Activated naive CD8-positive, alpha-beta T cell treated with anti-CD3 and anti-CD28 coated beads, Interleukin-2, amount 50 U/mL, for 24 hours (primary cell): Measurements from ENCODE around the gene QPCT.

Experiments
- ATAC-seq: fragments of 150-1000 bp; cut with Tn5 transposase; one replicate; pipeline ENCODE4 v1.10.0; 2021
- DNase-seq: peaks from one replicate; pipeline ENCODE4 v3.0.0; 2021
- H3K27ac Mint-ChIP-seq: one replicate; pipeline ENCODE4 v1.8.0; 2021; ENCODE audit warnings: mild to moderate bottlenecking, mixed read lengths
- H3K27me3 Mint-ChIP-seq: one replicate; pipeline ENCODE4 v1.8.0; 2021; ENCODE audit warnings: mixed read lengths
- H3K36me3 Mint-ChIP-seq: one replicate; pipeline ENCODE4 v1.8.0; 2021; ENCODE audit warnings: low read depth, mixed read lengths
- H3K4me1 Mint-ChIP-seq: one replicate; pipeline ENCODE4 v1.8.0; 2021; ENCODE audit warnings: mixed read lengths
- H3K4me3 Mint-ChIP-seq: one replicate; pipeline ENCODE4 v1.8.0; 2021; ENCODE audit warnings: mild to moderate bottlenecking, moderate library complexity, mixed read lengths
- H3K9me3 Mint-ChIP-seq: one replicate; pipeline ENCODE4 v1.8.0; 2021; ENCODE audit warnings: mixed read lengths

QPCT gene

GRCh38 chr2:37319754-37320609 is 24.4 kb upstream of the QPCT start:
- H3K36me3 Mint-ChIP-seq: peaks cover 51% of the 10 kb centered on the region
- H3K27ac Mint-ChIP-seq: no peak overlapping the region
- H3K9me3 Mint-ChIP-seq: no peaks in the 10 kb centered on the region
- no peak overlapping the region for H3K4me3 Mint-ChIP-seq
- no peaks in the 10 kb centered on the region for H3K27me3 Mint-ChIP-seq
- DNase-seq (no peak), ATAC-seq (no peak)
- peaks cover 73% of the 10 kb centered on the region for H3K4me1 Mint-ChIP-seq

- no peak for DNase-seq
- Mint-ChIP-seq H3K36me3 (peaks cover 40% of the 10 kb centered on the region), H3K27ac (no peak overlapping the region), H3K4me1 (peaks cover 70% of the 10 kb centered on the region), H3K4me3 (peak overlapping the region; percentile 44), H3K9me3 (no peaks in the 10 kb centered on the region), H3K27me3 (peaks cover 5% of the 10 kb centered on the region)
- no peak for ATAC-seq
Measured at GRCh38 chr2:37321029-37321682, 23.3 kb upstream of the QPCT start.

GRCh38 chr2:37322368-37322767 is 22.1 kb upstream of the QPCT start:
- Mint-ChIP-seq H3K27ac (peak overlapping the region; percentile 63), H3K9me3 (no peaks in the 10 kb centered on the region), H3K4me1 (peaks cover 66% of the 10 kb centered on the region), H3K4me3 (peak overlapping the region; percentile 98), H3K36me3 (peaks cover 33% of the 10 kb centered on the region), H3K27me3 (peaks cover 13% of the 10 kb centered on the region)
- DNase-seq: no peak
- peak; percentile 34 for ATAC-seq

GRCh38 chr2:37323176-37323780 is 21.2 kb upstream of the QPCT start:
- Mint-ChIP-seq H3K36me3 (peaks cover 28% of the 10 kb centered on the region), H3K4me3 (peak overlapping the region; percentile 98), H3K27me3 (peaks cover 19% of the 10 kb centered on the region), H3K4me1 (peaks cover 57% of the 10 kb centered on the region), H3K9me3 (no peaks in the 10 kb centered on the region), H3K27ac (peak overlapping the region; percentile 96)
- no peak for ATAC-seq
- DNase-seq: no peak

GRCh38 chr2:37323781-37324535 is 20.5 kb upstream of the QPCT start:
- H3K27me3 Mint-ChIP-seq: peaks cover 19% of the 10 kb centered on the region
- peak overlapping the region; percentile 96 for H3K27ac Mint-ChIP-seq
- H3K4me3 Mint-ChIP-seq: peak overlapping the region; percentile 98
- no peaks in the 10 kb centered on the region for H3K9me3 Mint-ChIP-seq
- H3K36me3 Mint-ChIP-seq: peaks cover 25% of the 10 kb centered on the region
- H3K4me1 Mint-ChIP-seq: peaks cover 50% of the 10 kb centered on the region
- ATAC-seq (peak; percentile 48), DNase-seq (peak; percentile 37)

- no peak for ATAC-seq
- Mint-ChIP-seq H3K27ac (no peak overlapping the region), H3K36me3 (peaks cover 24% of the 10 kb centered on the region), H3K4me3 (peak overlapping the region; percentile 82), H3K4me1 (peaks cover 46% of the 10 kb centered on the region), H3K27me3 (peaks cover 19% of the 10 kb centered on the region), H3K9me3 (no peaks in the 10 kb centered on the region)
- DNase-seq: no peak
Measured at GRCh38 chr2:37324536-37324785, 20.0 kb upstream of the QPCT start.

GRCh38 chr2:37324786-37325624 is 19.4 kb upstream of the QPCT start, which contains the start of gene PRKD3:
PRKD3 (minus strand) TSS chr2:37324833; CDS start chr2:37316524, 8,309 bp downstream.
- DNase-seq (peak; percentile 72), ATAC-seq (peak; percentile 73)
- H3K36me3 Mint-ChIP-seq: peaks cover 20% of the 10 kb centered on the region
- peak within 1 kb of the TSS; percentile 96 for H3K27ac Mint-ChIP-seq
- no peaks in the 10 kb centered on the region for H3K9me3 Mint-ChIP-seq
- peak within 1 kb of the TSS; percentile 98 for H3K4me3 Mint-ChIP-seq
- peaks cover 42% of the 10 kb centered on the region for H3K4me1 Mint-ChIP-seq
- H3K27me3 Mint-ChIP-seq: peaks cover 19% of the 10 kb centered on the region

GRCh38 chr2:37325625-37326071 is 18.8 kb upstream of the QPCT start:
- peaks cover 42% of the 10 kb centered on the region for H3K4me1 Mint-ChIP-seq
- DNase-seq (no peak), ATAC-seq (no peak)
- peaks cover 19% of the 10 kb centered on the region for H3K36me3 Mint-ChIP-seq
- peak overlapping the region; percentile 82 for H3K4me3 Mint-ChIP-seq
- H3K27ac Mint-ChIP-seq: peak overlapping the region; percentile 75
- H3K27me3 Mint-ChIP-seq: peaks cover 19% of the 10 kb centered on the region
- H3K9me3 Mint-ChIP-seq: no peaks in the 10 kb centered on the region

GRCh38 chr2:37326285-37326684 is 18.1 kb upstream of the QPCT start:
- H3K27ac Mint-ChIP-seq: no peak overlapping the region
- DNase-seq (no peak), ATAC-seq (no peak)
- H3K9me3 Mint-ChIP-seq: no peaks in the 10 kb centered on the region
- H3K4me1 Mint-ChIP-seq: peaks cover 39% of the 10 kb centered on the region
- no peak overlapping the region for H3K4me3 Mint-ChIP-seq
- peaks cover 23% of the 10 kb centered on the region for H3K27me3 Mint-ChIP-seq
- peaks cover 17% of the 10 kb centered on the region for H3K36me3 Mint-ChIP-seq

- ATAC-seq: no peak
- Mint-ChIP-seq H3K36me3 (peaks cover 11% of the 10 kb centered on the region), H3K27me3 (peaks cover 25% of the 10 kb centered on the region), H3K4me1 (peaks cover 31% of the 10 kb centered on the region), H3K4me3 (no peak overlapping the region), H3K27ac (no peak overlapping the region), H3K9me3 (no peaks in the 10 kb centered on the region)
- no peak for DNase-seq
Measured at GRCh38 chr2:37326866-37327634, 17.4 kb upstream of the QPCT start.

- peaks cover 4% of the 10 kb centered on the region for H3K4me1 Mint-ChIP-seq
- ATAC-seq (no peak), DNase-seq (no peak)
- no peak overlapping the region for H3K27ac Mint-ChIP-seq
- H3K4me3 Mint-ChIP-seq: no peak overlapping the region
- no peaks in the 10 kb centered on the region for H3K36me3 Mint-ChIP-seq
- H3K27me3 Mint-ChIP-seq: peaks cover 26% of the 10 kb centered on the region
- no peaks in the 10 kb centered on the region for H3K9me3 Mint-ChIP-seq
Measured at GRCh38 chr2:37330681-37331080, 13.7 kb upstream of the QPCT start.

- ATAC-seq: no peak
- no peak for DNase-seq
- H3K27me3 Mint-ChIP-seq: peaks cover 15% of the 10 kb centered on the region
- no peak overlapping the region for H3K27ac Mint-ChIP-seq
- H3K4me1 Mint-ChIP-seq: no peaks in the 10 kb centered on the region
- no peaks in the 10 kb centered on the region for H3K36me3 Mint-ChIP-seq
- H3K9me3 Mint-ChIP-seq: no peaks in the 10 kb centered on the region
- H3K4me3 Mint-ChIP-seq: no peak overlapping the region
Measured at GRCh38 chr2:37332560-37332959, 11.9 kb upstream of the QPCT start.

GRCh38 chr2:37333256-37333655 is 11.2 kb upstream of the QPCT start:
- Mint-ChIP-seq H3K4me1 (no peaks in the 10 kb centered on the region), H3K27ac (no peak overlapping the region), H3K27me3 (peaks cover 14% of the 10 kb centered on the region)

More at GRCh38 chr2:37333256-37333655, 11.2 kb upstream of the QPCT start:
- Mint-ChIP-seq H3K9me3 (no peaks in the 10 kb centered on the region), H3K36me3 (no peaks in the 10 kb centered on the region), H3K4me3 (no peak overlapping the region)
- DNase-seq (no peak), ATAC-seq (no peak)
